Right renal pelvis (tissue), 4 donors: ENCODE results near the gene FYN. TPM values are rescaled to one million over a fixed set of nuclear protein-coding genes. Genes with fewer than 3 reads are reported as not detected.

Experiments used
- DNase-seq, 4 donors: peaks; one replicate each; pipeline ENCODE4 v3.0.0-alpha.2; 2013; ENCODE audit warnings: low read depth in 4 of 4, low spot score in 3 of 4, missing footprints in 1 of 4
- polyA plus RNA-seq, 4 donors: library from polyadenylated mRNA; unstranded; fragments of 120-200 nt; gene quantifications; one replicate each; pipeline ENCODE4 v1.2.1, GENCODE V29; 2013; ENCODE audit not compliant: insufficient read length in 4 of 4

FYN gene
- polyA plus RNA-seq, 4 donors, result 162 to 172 (median 167) TPM

GRCh38 chr6:111615916-111616612 lies 257.2 kb downstream of the FYN start:
- DNase-seq, result no peak

- DNase-seq, result no peak
Observed at GRCh38 chr6:111614833-111615582, 258.2 kb downstream of the FYN start.

- no peak for DNase-seq
Observed at GRCh38 chr6:111612379-111612778, 260.9 kb downstream of the FYN start.

GRCh38 chr6:111610548-111611172 lies 262.6 kb downstream of the FYN start:
- no peak for DNase-seq

Other genes starting within 250 kb of the FYN start
- gene CCN6, start 180.7 kb upstream of the FYN start, polyA plus RNA-seq, result 1 to 10 TPM; 1.4 to 3.6 (median 3.1) TPM
- gene TUBE1, start 214.0 kb upstream of the FYN start, polyA plus RNA-seq, result 10 to 100 TPM; 24.6 to 37.5 (median 28.5) TPM
- 10 to 100 TPM; 45.7 to 58.9 (median 46.8) TPM for gene FAM229B, start 214.1 kb upstream of the FYN start, polyA plus RNA-seq